Activated gamma-delta T cell (primary cell): Measurements from ENCODE around the gene MRPL10.
"Not testable (repeated sequence)": the region's sequence is repeated elsewhere in the genome, so short reads cannot be mapped to it uniquely, and the experiment has no call there.

ENCODE experiments used
- DNase-seq: peaks from one replicate; lab custom pipeline; 2025; lab: John Stamatoyannopoulos, UW

The MRPL10 gene

DNA sequence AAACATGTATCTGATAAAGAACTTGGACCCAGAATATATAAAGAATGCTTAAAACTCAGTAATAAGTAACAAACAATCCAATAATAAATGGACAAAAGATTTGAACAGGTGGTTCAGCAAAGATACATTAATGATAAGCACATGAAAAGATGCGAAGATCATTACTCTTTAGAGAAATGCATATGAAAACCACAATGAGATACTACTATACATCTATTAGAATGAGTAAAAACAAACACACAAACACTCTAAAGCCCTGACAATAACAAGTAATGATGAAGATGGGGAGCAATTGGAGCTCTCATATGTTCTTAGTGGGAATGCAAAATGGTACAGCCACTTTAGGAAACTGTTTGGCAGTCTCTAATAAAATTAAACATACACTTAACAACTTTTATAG is 38.9 kb downstream of the MRPL10 start:
- DNase-seq = no peak

DNA sequence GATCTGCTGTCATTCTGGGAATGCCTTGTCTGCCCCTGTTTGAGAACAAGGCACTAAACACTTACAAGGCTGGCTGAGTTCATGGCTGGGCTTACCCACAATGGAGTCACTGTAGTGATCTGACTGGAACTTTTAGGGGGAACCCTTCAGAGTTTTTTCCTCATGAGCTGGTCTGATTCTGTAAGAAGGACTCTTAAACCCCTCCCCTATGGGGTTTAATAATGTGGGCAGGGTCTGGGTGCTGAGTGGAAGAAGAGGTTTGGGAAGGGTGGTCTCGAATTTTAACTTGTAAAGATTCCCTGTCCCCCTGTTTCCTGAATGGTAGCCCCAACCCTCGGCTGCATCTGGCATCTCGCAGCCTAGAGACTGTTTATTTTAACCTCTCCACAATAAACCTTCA is 40.3 kb downstream of the MRPL10 start:
- DNase-seq = no peak

DNA sequence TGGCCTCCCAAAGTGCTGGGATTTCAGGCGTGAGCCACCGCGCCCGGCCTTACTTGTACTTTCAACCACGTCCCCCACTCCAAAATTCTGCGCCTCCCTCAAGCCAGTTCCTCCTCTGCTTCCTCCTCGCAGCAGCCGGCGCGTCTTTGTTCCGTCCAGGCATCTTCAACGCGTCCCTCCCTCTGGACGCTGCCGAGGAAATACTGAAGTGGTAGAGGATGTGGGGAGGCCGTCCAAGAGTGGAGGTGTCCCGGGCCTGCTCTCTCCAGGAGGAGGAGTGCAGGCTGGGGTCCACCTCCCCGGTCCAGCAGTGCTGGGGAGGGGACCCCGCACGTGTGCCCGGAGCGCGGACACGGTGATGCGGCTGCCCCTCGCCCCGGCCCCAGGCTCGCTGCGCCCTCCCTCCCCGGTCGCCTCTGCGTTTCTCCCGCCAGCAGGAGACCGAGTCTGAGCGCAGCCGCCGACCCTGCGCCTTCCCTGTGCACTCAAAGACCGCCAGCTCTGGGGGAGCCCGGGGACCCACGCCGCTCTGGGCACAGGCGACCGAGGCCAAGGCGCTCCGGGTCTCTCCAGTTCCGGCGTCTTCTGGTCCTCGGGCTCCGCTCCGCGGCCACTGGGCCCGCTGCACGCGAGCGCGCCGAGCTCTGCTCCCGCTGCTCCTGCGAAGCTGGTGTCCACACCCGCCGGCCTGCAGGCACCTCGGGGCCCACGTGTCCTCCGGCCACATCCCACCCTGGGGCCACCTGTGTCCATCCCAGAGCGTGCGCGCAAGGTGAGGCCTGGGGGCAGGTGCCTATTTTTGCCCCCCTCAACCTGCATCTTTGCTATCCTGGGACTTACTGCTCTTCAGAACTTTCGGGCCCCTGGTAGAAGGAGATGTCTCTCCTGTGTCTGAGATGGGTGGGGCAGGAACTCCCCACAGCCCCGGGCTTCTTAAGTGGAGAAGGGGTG is 41.5 kb downstream of the MRPL10 start:
- no peak for DNase-seq

DNA sequence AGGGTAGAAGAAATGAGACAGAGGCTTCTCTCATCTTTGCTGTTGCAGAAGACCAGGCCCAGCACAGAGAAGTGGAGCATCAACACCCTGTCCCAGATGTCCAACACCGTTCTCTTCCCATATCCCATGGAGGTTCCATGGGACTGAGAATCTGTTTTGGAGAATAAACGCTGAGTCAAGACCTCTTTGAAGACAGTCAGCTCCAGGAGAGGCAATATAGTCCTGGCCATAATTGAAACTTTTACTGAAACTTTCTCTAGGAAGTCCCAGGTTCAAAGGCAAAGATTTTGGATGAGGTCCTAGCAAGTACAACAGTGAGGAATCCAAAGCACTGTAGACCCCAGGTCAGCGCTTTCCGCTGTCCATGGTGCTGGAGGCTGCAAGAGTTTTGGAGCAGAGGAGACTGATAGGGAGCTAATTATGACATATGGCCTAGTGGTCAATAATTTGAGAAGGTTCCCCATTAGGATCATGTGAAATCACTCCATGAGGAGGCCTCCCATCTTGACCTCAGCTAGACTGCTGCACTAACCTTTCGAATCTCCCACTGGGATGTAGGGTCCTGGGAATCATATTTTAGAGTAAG is 45.7 kb downstream of the MRPL10 start:
- no peak for DNase-seq

DNA sequence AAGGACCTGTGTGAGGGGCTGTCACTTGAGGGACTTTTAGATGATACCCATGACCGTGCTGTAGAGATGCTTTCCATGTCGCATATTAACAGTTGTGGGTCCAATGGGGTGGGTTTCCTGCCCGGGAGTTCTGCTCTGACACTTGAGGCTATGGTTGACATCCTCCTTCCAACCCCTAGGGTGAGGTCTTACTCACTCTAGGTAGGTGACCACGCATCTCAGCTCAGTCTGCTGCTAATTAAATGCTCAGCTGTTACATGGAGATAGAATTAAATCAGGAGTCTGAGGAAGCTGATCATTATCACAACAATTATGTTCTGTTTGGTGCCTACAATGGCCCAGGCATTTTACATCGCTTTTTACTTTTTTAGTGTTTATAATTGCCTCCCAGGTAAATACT is 49.9 kb downstream of the MRPL10 start:
- no peak for DNase-seq

DNA sequence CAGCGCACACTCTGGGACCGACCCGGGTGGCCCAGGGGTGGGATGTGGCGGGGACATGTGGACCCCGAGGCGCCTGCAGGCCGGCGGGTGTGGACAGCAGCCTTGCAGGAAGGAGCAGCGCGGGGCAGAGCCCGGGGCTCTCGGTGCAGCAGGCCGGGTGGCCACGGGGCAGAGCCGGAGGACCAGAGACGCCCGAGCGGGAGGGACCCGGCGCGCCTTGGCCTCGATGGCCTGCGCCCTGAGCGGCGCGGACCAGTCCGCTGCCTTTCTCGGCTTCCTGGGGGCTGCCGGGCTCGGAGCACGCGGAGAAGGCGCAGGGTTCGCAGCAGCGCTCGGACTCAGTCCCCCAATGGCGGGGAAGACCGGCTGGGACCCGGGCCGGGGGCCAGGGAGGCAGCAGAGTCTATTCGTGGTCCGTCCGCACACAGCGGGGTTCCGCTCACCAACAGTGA is 53.1 kb downstream of the MRPL10 start:
- no peak for DNase-seq

DNA sequence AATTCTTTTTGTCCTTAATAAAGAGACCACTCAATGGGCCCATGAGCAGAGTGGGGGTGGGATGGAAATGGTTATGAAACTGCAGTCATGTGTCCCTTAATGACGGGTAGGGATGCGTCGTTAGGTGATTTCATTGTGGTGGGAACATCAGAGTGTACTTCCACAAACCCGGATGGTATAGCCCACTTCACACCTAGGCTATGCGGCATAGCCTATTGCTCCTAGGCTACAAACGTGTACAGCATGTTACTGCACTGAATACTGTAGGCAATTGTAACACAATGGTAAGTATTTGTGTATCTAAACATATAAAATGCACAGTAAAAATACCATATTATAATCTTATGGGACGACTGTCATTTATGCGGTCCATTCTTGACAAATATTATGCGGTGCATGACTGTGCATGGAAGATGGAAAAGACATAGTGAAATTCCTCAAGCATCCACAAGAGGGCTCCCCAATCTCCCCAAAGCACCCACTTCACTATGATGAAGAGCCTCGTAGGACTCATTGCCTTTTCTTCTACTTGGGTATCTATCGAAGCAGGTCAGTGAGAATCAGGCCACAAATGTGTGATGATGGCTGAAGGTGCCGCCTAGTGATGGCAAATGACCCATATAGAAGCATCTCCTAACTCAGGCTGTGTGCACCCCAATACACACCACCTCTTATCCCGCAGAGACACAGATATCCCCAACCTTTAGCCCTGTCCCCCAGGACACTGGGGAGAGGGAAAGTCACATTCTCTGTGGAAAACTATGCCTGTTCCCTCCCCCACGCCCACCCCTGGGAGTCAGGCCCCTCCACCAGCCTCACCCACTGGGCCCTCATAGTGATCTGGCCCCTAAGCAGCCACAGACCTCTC is 54.8 kb downstream of the MRPL10 start:
- no peak for DNase-seq

DNA sequence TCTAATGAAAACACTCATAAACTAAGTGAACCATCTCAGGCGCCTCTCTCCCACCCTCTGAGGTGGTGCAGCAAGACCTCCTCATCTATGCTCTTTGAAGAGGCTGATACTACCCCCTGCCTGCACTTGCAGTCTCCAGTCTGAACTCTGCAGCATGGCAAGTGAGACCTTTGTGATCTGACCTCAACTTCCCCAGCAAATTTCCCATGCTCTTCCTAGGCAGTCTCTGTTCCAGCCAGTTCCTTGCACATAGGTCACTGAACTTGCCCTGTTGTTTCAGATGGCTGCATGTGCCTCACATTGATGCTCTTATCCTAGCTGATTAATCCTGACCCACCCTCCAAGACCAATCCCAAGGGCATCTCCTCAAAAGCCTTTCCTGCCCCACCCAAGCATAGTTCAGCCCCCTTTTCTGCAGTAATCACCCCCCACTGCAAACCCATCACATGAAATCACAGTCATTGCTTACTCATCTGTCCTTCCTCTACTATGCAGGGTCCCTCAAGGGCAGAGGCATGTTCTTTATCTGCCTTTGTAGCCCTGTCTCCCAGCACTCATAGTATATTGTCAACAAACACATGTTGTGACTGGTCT is 56.3 kb downstream of the MRPL10 start:
- DNase-seq = no peak

DNA sequence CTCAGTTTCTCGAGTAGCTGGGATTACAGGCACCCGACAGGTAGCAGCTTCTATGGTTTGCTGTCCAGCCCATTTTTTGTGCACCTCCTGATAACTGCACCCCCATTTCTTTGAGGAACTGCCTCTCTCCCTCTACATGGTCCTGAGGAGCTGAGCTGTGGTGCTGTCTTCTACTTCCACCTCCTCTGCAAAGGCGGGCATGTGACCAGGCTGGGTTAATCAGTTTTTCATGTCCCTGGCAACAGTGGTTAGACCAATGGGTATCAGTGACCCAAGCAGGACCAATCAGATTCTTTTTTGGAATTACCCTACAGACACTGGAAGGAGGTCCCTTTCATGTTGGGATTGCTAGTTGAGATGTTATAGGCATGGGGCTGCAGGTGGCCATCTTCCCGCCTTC is 57.0 kb downstream of the MRPL10 start:
- DNase-seq = no peak

DNA sequence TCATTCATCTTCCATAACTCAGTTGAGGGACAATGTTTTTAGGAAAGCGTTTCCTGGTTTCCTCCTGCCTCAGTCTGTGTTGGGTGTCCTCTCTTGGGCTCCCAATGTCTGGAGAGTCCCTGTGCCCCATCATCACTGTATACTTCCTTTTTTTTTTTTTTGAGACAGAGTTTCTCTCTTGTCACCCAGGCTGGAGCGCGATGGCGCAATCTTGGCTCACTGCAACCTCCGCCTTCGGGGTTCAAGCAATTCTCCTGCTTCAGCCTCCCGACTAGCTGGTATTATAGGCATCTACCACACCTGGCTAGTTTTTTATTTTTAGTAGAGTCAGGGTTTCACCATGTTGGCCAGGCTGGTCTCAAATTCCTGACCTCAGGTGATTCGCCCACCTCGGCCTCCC is 57.7 kb downstream of the MRPL10 start:
- DNase-seq = not testable (repeated sequence)
